Cerebellar cortex (tissue), 1 donor: ENCODE results near the gene VWA8.
"Not testable (repeated sequence)": the region's sequence is repeated elsewhere in the genome, so short reads cannot be mapped to it uniquely, and the experiment has no call there.

Experiments
- DNase-seq: peaks from one replicate; pipeline ENCODE4 v3.0.0-alpha.2; 2015; ENCODE audit warnings: low spot score

VWA8 gene

DNA sequence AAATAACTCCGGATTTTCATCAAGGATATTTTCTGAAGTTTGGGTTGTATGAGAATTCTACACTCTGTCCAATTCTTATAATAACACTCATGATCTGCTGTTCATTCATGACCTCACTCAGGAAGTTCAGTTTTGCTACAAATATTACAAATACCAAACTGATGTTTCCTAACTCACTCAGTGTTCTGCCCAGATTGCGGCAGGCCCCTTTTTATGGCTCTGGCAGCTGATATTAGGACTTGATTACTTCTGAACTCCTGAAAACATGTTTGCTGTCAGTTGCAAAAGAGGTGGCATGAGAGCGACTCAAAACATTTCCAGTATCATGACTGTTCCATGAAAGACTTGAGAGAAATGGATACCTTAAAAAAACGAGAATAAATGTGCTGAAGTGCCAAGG lies 315.6 kb downstream of the VWA8 start:
- no peak for DNase-seq

DNA sequence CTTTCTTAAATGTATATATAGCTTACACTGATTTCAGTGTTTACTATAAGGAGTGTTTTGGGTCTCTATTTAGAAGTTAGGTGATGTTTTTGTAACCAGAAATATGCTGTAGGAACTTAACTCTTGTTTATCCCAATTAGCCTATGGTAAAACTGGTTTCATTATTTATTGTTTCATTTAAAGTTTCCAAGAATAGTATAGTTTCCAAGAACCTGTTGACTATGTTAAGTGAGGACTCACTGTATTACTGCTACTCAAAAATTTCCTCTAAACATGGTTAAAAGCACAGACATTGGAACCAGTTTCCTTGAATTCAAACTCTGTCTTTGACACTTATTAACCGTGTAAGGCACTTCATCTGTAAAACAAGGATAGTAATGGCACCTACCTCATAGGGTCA lies 316.2 kb downstream of the VWA8 start:
- no peak for DNase-seq

DNA sequence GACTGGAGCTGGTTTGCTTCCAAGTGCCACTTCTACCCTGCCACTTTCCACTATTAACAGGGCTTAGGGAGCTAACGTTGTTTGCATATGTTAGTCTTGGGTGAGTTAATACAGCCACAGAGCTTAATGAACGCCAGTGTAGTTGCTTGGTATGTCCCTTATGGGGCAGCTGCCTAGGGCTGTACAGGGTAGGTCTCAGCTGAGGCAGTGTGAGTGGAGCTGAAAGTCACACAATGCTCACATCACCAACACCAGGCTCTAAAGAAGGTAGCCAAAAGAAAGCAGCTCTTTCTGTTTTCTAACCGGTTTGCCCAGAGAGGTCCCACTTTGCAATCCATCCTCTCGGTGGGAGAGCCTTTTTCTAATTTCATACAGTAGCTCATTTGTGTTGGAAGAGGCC lies 317.4 kb downstream of the VWA8 start:
- no peak for DNase-seq

- no peak for DNase-seq
These were observed 318.9 kb downstream of the VWA8 start for GRCh38 chr13:41641961-41642360.

- DNase-seq, result no peak
These were observed 319.5 kb downstream of the VWA8 start for GRCh38 chr13:41641429-41641828.

GRCh38 chr13:41639955-41640780 lies 320.7 kb downstream of the VWA8 start:
- no peak for DNase-seq

GRCh38 chr13:41639237-41639904 lies 321.5 kb downstream of the VWA8 start:
- no peak for DNase-seq

DNA sequence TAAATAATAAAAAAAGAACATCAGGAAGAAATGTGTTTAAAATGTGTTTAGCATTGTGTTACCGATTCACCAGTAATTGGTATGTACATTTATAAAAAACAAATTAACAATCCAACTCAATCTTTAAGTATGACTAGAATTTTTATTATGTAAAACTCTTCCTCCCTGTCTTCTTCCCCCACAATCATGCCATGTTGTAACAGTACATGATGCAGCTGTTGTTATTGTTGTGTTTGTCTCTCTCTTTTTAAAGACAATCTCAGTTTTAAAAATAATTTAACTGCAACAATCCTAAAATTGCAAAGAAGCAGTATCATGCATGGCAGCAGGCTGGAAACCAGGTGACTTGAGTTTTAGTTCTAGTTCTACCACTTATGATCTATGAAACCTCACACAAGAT lies 323.3 kb downstream of the VWA8 start:
- DNase-seq, result no peak

DNA sequence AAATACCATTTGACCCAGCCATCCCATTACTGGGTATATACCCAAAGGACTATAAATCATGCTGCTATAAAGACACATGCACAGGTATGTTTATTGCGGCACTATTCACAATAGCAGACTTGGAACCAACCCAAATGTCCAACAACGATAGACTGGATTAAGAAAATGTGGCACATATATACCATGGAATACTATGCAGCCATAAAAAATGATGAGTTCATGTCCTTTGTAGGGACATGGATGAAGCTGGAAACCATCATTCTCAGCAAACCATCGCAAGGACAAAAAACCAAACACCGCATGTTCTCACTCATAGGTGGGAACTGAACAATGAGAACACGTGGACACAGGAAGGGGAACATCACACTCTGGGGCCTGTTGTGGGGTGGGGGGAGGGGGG lies 323.9 kb downstream of the VWA8 start:
- not testable (repeated sequence) for DNase-seq

DNA sequence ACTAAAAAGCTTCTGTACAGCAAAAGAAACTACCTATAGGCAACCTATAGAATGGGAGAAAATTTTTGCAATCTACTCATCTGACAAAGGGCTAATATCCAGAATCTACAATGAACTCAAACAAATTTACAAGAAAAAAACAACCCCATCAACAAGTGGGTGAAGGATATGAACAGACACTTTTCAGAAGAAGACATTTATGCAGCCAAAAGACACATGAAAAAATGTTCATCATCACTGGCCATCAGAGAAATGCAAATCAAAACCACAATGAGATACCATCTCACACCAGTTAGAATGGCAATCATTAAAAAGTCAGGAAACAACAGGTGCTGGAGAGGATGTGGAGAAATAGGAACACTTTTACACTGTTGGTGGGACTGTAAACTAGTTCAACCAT lies 324.3 kb downstream of the VWA8 start:
- DNase-seq, result not testable (repeated sequence)

DNA sequence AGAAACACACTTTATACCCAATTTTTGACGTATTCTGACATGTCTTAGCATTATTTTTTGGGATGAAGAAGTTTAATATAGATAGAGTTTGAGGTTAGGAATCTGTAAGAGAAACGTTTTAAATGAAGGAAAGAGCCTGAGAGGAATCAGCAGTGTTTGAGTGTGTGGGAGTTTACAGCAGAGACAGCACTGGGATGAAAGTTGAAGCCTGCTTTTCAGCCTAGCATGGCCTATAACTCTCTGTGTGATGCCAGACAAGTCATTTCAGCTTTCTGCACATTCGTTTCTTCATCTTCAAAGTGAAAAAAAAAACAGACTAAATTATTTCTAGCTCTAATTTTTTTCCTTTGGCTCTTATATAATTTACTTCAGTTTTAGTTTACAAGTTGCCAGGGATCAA lies 326.5 kb downstream of the VWA8 start:
- DNase-seq, result no peak

DNA sequence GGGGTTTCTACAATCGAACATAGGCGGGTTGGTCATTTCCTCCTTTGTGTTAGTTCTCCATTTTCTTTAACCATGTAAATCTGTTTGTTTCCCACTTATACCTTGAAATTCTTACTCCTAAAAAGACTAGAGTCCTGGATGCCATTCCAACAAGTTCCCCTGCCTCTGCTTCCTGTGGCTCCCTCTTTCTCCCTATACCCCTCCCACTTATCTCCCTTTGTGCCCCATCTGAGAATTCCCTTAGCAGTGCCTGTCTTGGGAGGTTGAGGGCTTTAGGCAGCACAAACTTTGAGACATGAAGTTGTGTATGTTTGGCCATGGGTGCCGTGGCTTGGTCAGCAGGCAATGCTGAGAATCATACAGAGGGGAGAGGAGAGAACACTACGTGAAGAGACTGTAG lies 327.1 kb downstream of the VWA8 start:
- no peak for DNase-seq

DNA sequence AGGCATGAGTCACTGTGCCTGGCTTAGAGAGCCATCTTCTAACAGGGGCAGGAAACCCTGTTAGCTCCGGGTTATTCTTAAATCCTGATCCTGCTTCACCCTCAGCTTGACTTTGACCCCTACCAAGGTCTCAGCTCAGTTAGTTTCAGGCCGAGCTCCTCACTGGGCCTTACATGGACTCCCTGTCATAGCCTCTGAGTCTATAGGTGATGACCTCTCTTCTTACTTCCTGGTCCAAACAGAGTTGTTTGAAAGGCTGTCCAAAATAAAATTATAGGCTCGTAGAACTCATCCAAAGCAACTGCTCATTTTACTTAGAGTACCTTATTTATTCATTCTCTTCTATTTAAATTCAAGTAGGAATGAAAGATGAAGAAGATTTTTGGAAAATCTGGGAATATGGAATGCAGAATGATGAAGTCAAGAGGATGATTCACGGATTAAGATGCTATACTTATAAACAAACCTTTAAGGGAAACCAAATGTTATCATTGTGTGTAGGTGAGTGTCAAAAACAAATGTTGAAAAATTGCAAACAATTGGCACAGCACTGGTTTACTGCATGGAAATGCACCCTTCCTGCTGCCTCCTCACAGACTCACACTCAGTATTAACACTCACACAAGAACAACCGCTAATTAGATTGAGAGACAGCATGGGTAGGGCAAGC lies 329.5 kb downstream of the VWA8 start:
- DNase-seq, result no peak

- DNase-seq, result no peak
These were observed 333.5 kb downstream of the VWA8 start for GRCh38 chr13:41627425-41627824.

DNA sequence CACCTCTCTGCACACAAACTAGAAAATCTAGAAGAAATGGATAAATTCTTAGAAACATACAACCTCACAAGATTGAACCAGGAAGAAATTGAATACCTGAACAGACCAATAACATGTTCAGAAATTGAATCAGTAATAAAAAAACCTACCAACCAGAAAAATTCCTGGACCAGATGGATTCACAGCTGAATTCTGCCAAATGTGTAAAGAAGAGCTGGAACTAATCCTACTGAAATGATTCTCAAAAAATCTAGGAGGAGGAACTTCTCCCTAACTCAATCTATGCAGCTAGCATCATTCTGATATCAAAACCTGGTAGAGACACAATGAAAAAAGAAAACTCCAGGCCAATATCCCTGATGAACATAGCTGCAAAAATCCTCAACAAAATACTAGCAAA lies 336.9 kb downstream of the VWA8 start:
- DNase-seq, result peak; percentile 42

GRCh38 chr13:41622432-41623429 lies 338.2 kb downstream of the VWA8 start:
- DNase-seq, result no peak

GRCh38 chr13:41621716-41622431 lies 339.0 kb downstream of the VWA8 start:
- peak; percentile 63 for DNase-seq

GRCh38 chr13:41617633-41618032 lies 343.3 kb downstream of the VWA8 start:
- DNase-seq, result not testable (repeated sequence)

DNA sequence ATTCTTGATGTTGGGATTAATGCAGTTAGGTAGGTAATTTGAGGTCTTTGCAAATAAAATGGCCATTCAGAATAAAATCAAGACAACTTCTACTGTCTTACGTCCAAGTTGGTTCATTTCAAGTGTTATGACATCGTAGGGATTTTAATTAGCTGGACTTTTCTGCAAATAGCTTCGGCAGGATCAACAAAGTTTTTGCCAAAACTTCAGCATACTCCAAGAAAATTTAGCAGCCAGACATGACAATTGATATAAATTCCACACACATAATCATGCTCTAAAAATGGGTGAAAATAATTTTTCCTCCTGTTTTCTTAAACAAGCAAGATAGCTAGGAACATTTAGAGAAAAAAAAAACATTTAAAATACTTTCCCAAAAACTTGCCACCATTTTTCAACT lies 344.8 kb downstream of the VWA8 start:
- no peak for DNase-seq

GRCh38 chr13:41615528-41615855 lies 345.4 kb downstream of the VWA8 start:
- DNase-seq, result no peak
